Trophoblast cell (in vitro differentiated cells and primary cell): ENCODE results near the gene FAM90A26.
"Not testable (repeated sequence)": the region's sequence is repeated elsewhere in the genome, so short reads cannot be mapped to it uniquely, and the experiment has no call there.

Source experiments
- DNase-seq, 2 donors: peaks; one replicate each; pipeline ENCODE4 v3.0.0-alpha.2; 2016
- H2AFZ ChIP-seq: 2 replicates; pipeline ENCODE4 v1.6.1; 2013; ENCODE audit warnings: low read length, moderate library complexity, mild to moderate bottlenecking; ENCODE audit not compliant: insufficient read depth, poor library complexity
- H2AK5ac ChIP-seq: 2 replicates; pipeline ENCODE4 v1.6.1; 2013; ENCODE audit warnings: mild to moderate bottlenecking, low read length
- H2BK120ac ChIP-seq: 2 replicates; pipeline ENCODE4 v1.6.1; 2013; ENCODE audit warnings: low read length, mild to moderate bottlenecking, moderate library complexity; ENCODE audit not compliant: insufficient read depth, poor library complexity
- H2BK12ac ChIP-seq: 2 replicates; pipeline ENCODE4 v1.6.1; 2013; ENCODE audit warnings: mild to moderate bottlenecking, low read length, moderate library complexity
- H2BK5ac ChIP-seq: 2 replicates; pipeline ENCODE4 v1.6.1; 2013; ENCODE audit warnings: low read length, low read depth, moderate library complexity, mild to moderate bottlenecking; ENCODE audit not compliant: poor library complexity
- H3K14ac ChIP-seq: 2 replicates; pipeline ENCODE4 v1.6.1; 2013; ENCODE audit warnings: mild to moderate bottlenecking, low read length
- H3K18ac ChIP-seq: 2 replicates; pipeline ENCODE4 v1.6.1; 2013; ENCODE audit warnings: mild to moderate bottlenecking, low read length
- H3K23ac ChIP-seq: 2 replicates; pipeline ENCODE4 v1.6.1; 2013; ENCODE audit warnings: low read length
- H3K27ac ChIP-seq: 2 replicates; pipeline ENCODE4 v1.5.1; 2013; ENCODE audit warnings: low read depth, mild to moderate bottlenecking, inconsistent platforms, low read length, moderate library complexity
- H3K27me3 ChIP-seq: 2 replicates; pipeline ENCODE4 v1.6.1; 2013; ENCODE audit warnings: inconsistent platforms, mild to moderate bottlenecking, low read length, moderate library complexity; ENCODE audit not compliant: insufficient read depth
- H3K36me3 ChIP-seq, 2 experiments: 1 replicate in 1 of 2; 2 replicates in 1 of 2; pipeline ENCODE4 v1.6.1; 2013; ENCODE audit warnings: low read length in 2 of 2, mild to moderate bottlenecking in 2 of 2, moderate library complexity in 1 of 2; ENCODE audit not compliant: insufficient read depth in 2 of 2, control insufficient read depth in 1 of 2
- H3K4ac ChIP-seq: 2 replicates; pipeline ENCODE4 v1.6.1; 2013; ENCODE audit warnings: low read depth, mild to moderate bottlenecking, low read length, moderate library complexity
- H3K4me1 ChIP-seq, 2 experiments: 1 replicate in 1 of 2; 2 replicates in 1 of 2; pipeline ENCODE4 v1.6.1; 2013; ENCODE audit warnings: low read length in 2 of 2, mild to moderate bottlenecking in 2 of 2, moderate library complexity in 1 of 2; ENCODE audit not compliant: insufficient read depth in 2 of 2, control insufficient read depth in 1 of 2
- H3K4me2 ChIP-seq: 2 replicates; pipeline ENCODE4 v1.6.1; 2013; ENCODE audit warnings: inconsistent platforms, mild to moderate bottlenecking, low read length, moderate library complexity
- H3K4me3 ChIP-seq: 2 replicates; pipeline ENCODE4 v1.5.1; 2013; ENCODE audit warnings: mild to moderate bottlenecking, low read depth, low read length, inconsistent platforms
- H3K79me1 ChIP-seq: one replicate; pipeline ENCODE4 v1.6.1; 2013; ENCODE audit warnings: low read length
- H3K79me2 ChIP-seq: 2 replicates; pipeline ENCODE4 v1.6.1; 2013; ENCODE audit warnings: low read length, mild to moderate bottlenecking; ENCODE audit not compliant: control insufficient read depth, insufficient read depth, poor library complexity
- H3K9ac ChIP-seq: 2 replicates; pipeline ENCODE4 v1.6.1; 2013; ENCODE audit warnings: mild to moderate bottlenecking, low read length
- H3K9me3 ChIP-seq: 2 replicates; pipeline ENCODE4 v1.6.1; 2013; ENCODE audit warnings: low read depth, mild to moderate bottlenecking, control low read depth, inconsistent platforms, low read length; ENCODE audit not compliant: insufficient read depth
- H4K12ac ChIP-seq: 2 replicates; pipeline ENCODE4 v1.6.1; 2013; ENCODE audit warnings: low read depth, mild to moderate bottlenecking, low read length, moderate library complexity
- H4K8ac ChIP-seq: 2 replicates; pipeline ENCODE4 v1.6.1; 2013; ENCODE audit warnings: low read depth, mild to moderate bottlenecking, low read length, moderate library complexity
- H4K91ac ChIP-seq: one replicate; pipeline ENCODE4 v1.6.1; 2013; ENCODE audit warnings: low read depth, mild to moderate bottlenecking, low read length, moderate library complexity
- WGBS: extraction: QIAGEN DNeasy Blood & Tissue Kit; methylation state at CpG from one replicate; pipeline ENCODE4 v1.1.7; 2013; ENCODE audit warnings: missing lambda C conversion rate; ENCODE audit not compliant: insufficient read length, insufficient coverage; ENCODE audit errors: extremely low coverage; 5-methylcytosine and 5-hydroxymethylcytosine counted together

Gene FAM90A26

DNA sequence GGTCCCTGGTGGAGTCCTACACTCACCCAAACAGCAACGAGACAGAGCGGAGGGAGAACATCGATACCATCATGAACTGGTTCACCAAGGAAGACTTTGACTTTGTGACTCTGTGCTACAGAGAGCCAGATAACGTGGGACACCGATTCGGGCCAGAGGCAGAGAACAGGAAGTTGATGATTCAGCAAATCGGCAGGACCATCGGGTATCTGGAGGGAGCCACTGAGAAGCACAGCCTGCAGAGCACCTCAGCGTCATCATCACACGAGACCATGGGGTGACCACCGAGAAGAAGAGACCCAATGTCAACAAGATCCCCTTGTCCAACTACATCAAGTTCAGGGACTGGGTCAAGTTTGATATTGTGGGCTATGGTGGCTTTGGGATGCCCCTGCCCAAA is 29.2 kb upstream of the FAM90A26 start:
- not testable (repeated sequence) for H2BK12ac ChIP-seq, H3K9me3 ChIP-seq

GRCh38 chr4:9142786-9143185 is 27.4 kb upstream of the FAM90A26 start:
- H2AK5ac ChIP-seq, H4K8ac ChIP-seq, H3K4me3 ChIP-seq, H3K14ac ChIP-seq, H3K9me3 ChIP-seq, H4K12ac ChIP-seq, H2BK5ac ChIP-seq, H2BK12ac ChIP-seq, H3K18ac ChIP-seq, H3K79me2 ChIP-seq, H3K27me3 ChIP-seq, H3K4me2 ChIP-seq, DNase-seq, H3K79me1 ChIP-seq, H3K4me1 ChIP-seq, H3K23ac ChIP-seq, H2AFZ ChIP-seq, H3K36me3 ChIP-seq, H3K27ac ChIP-seq, H3K4ac ChIP-seq, H3K9ac ChIP-seq, H2BK120ac ChIP-seq, H4K91ac ChIP-seq: not testable (repeated sequence)
- no CpG with 5 or more reads among the region's 6 CpGs for WGBS

More for the DNA sequence above, 29.2 kb upstream of the FAM90A26 start:
- H3K36me3 ChIP-seq, H3K18ac ChIP-seq, H3K23ac ChIP-seq, H4K12ac ChIP-seq, H3K27ac ChIP-seq, H3K4me1 ChIP-seq, H3K14ac ChIP-seq, H3K4me3 ChIP-seq, H3K4ac ChIP-seq, H2AFZ ChIP-seq, H3K9ac ChIP-seq, H4K91ac ChIP-seq, H2BK5ac ChIP-seq, H3K79me2 ChIP-seq, H3K79me1 ChIP-seq, H2AK5ac ChIP-seq, DNase-seq, H3K4me2 ChIP-seq, H3K27me3 ChIP-seq, H4K8ac ChIP-seq, H2BK120ac ChIP-seq: not testable (repeated sequence)
- no CpG with 5 or more reads among the region's 11 CpGs for WGBS

DNA sequence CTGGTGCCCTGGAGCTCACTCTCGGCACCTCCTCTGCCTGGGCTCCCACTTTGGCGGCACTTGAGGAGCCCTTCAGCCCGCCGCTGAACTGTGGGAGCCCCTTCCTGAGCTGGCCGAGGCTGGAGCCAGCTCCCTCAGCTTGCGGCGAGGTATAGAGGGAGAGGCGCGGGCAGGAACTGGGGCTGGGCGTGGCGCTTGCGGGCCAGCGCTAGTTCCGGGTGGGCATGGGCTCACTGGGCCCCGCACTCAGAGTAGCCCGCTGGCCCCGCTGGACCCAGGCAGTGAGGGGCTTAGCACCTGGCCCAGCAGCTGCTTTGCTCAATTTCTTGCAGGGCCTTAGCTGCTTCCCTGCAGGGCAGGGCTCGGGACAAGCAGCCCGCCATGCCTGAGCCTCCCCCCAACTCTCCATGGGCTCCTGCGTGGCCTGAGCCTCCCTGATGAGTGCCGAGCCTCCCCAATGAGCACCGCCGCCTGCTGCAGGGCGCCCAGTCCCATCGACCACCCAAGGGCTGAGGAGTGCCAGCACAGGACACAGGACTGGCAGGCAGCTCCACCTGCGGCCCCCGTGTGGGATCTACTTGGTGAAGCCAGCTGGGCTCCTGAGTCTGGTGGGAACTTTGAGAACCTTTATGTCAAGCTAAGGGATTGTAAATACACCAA is 26.7 kb upstream of the FAM90A26 start:
- no peak overlapping the region for H3K14ac ChIP-seq
- H3K23ac ChIP-seq: no peak overlapping the region
- H2BK12ac ChIP-seq: no peak overlapping the region
- H2AK5ac ChIP-seq: no peak overlapping the region
- H4K91ac ChIP-seq: no peak overlapping the region
- no peaks in the 10 kb centered on the region for H3K9me3 ChIP-seq
- H4K12ac ChIP-seq: no peak overlapping the region
- no peak overlapping the region for H4K8ac ChIP-seq
- no peaks in the 10 kb centered on the region for H3K4me1 ChIP-seq
- H3K36me3 ChIP-seq: peaks cover 0 to 2% of the 10 kb centered on the region in 2 experiments
- DNase-seq: no peak
- no peak overlapping the region for H2AFZ ChIP-seq
- H3K27me3 ChIP-seq: no peaks in the 10 kb centered on the region
- no peaks in the 10 kb centered on the region for H3K79me2 ChIP-seq
- H2BK5ac ChIP-seq: no peak overlapping the region
- no CpG with 5 or more reads among the region's 27 CpGs for WGBS
- no peak overlapping the region for H3K4me3 ChIP-seq
- no peak overlapping the region for H2BK120ac ChIP-seq
- no peak overlapping the region for H3K9ac ChIP-seq
- H3K79me1 ChIP-seq: no peaks in the 10 kb centered on the region
- H3K27ac ChIP-seq: no peak overlapping the region
- H3K18ac ChIP-seq: no peak overlapping the region
- no peak overlapping the region for H3K4me2 ChIP-seq
- no peak overlapping the region for H3K4ac ChIP-seq

DNA sequence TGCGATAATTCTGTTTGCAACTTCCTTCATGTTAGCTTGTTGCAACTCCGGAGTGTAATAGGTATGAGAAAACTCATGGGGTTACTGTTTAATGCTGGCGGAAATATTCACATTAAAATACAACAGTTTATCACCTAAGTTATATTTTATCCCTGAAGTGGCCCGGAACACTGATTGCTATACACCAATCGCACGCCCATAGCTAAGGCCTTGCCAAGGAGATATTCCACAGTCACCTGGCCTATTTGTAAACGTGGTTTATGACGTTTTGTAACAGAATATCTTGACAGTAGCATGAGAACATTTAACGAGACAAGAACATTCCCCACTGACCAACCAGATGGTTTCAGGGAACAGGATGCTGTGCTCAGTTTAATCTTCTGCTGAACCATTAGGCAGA is 23.2 kb upstream of the FAM90A26 start:
- DNase-seq: no peak

More for the DNA sequence above, 23.2 kb upstream of the FAM90A26 start:
- Histone ChIP-seq H2BK120ac (no peak overlapping the region), H3K18ac (no peak overlapping the region), H4K8ac (no peak overlapping the region), H3K14ac (no peak overlapping the region), H3K79me2 (no peaks in the 10 kb centered on the region), H3K27ac (no peak overlapping the region), H2BK12ac (no peak overlapping the region), H2AK5ac (no peak overlapping the region), H3K36me3 (peaks cover 0 to 2% of the 10 kb centered on the region in 2 experiments), H3K23ac (no peak overlapping the region), H3K4me1 (no peaks in the 10 kb centered on the region), H3K9ac (no peak overlapping the region), H3K9me3 (no peaks in the 10 kb centered on the region), H3K4me3 (no peak overlapping the region), H2BK5ac (no peak overlapping the region), H3K27me3 (no peaks in the 10 kb centered on the region), H3K79me1 (no peaks in the 10 kb centered on the region), H4K12ac (no peak overlapping the region), H4K91ac (no peak overlapping the region), H3K4ac (no peak overlapping the region), H2AFZ (no peak overlapping the region), H3K4me2 (no peak overlapping the region)
- WGBS: no CpG with 5 or more reads among the region's 9 CpGs
